HL-60/S4 treated with retinoic acid at 250 ng/mL for 4 days and 3 days (cell line): ENCODE measurements around the gene PSMB10.

Experiments
- in situ Hi-C: fragments of 300-500 bp; cut with MboI; formaldehyde crosslinking; loops from 2 replicates; pipeline ENCODE4 v1.7.0; 2022; ENCODE audit warnings: low sequenced_read_pairs

The PSMB10 gene

GRCh38 chr16:67901734-67902133, 34.9 kb downstream of the PSMB10 start:
- in situ Hi-C loops: no loop called here

GRCh38 chr16:67897231-67897630, 39.4 kb downstream of the PSMB10 start:
- in situ Hi-C loops: no loop called here

GRCh38 chr16:67893743-67894399, 42.8 kb downstream of the PSMB10 start:
- in situ Hi-C loops: no loop called here

- in situ Hi-C loops: no loop called here
These were observed 43.5 kb downstream of the PSMB10 start, which contains the start of gene PSKH1 for GRCh38 chr16:67892899-67893742. TSS of gene PSKH1 (plus strand) at chr16:67893254. CDS start at chr16:67908750, 15,496 bp downstream.

GRCh38 chr16:67892375-67892774, 44.3 kb downstream of the PSMB10 start:
- in situ Hi-C loops: no loop called here

- in situ Hi-C loops: no loop called here
These were observed 48.3 kb downstream of the PSMB10 start for GRCh38 chr16:67888331-67888730.

GRCh38 chr16:67886387-67886786, 50.3 kb downstream of the PSMB10 start:
- in situ Hi-C loops: no loop called here

GRCh38 chr16:67885976-67886375, 50.7 kb downstream of the PSMB10 start:
- in situ Hi-C loops: no loop called here

GRCh38 chr16:67885545-67885944, 51.1 kb downstream of the PSMB10 start:
- in situ Hi-C loops: no loop called here

- in situ Hi-C loops: no loop called here
These were observed 52.0 kb downstream of the PSMB10 start, which contains the start of gene NRN1L for GRCh38 chr16:67884684-67885083. TSS of gene NRN1L (plus strand) at chr16:67884885. CDS start at chr16:67884904, 19 bp downstream.
